ENCODE results near the gene SLC4A3.
"Not testable (repeated sequence)": the region's sequence is repeated elsewhere in the genome, so short reads cannot be mapped to it uniquely, and the experiment has no call there.

SLC4A3 gene

DNA sequence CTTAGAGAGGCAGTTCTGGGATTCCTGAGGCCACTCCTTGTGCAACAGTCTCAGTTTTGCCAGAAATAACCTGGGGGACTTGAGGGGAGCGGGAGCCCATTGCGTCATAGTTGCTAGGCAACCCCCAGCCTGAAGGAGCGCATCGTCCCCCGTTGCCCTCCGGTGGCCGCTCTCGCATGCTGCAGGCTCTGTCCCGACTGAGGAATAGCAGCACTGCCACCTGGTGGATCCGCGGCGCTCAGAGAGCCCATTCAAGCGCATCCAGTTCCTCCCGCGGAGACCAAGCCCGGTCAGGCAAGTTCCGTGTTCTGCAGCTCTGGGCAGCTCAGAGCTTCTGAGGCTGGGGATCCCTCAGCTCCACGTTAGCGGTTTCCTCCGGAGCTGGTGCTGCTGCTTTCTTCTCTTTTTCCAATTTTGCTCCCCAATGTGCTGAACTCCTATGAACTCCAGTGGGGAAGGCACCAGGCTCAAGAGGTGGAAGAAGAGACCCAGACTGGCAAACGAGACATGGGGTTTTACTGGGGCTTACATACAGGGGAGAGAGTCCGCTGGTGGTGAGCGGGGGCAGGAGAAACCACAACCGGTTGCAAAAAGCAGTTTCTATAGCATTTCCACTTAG lies 15.1 kb downstream of the SLC4A3 start:
- no peak overlapping the region for H3K27ac Mint-ChIP-seq
- DNase-seq, result peak; percentile 95
- peaks cover 35% of the 10 kb centered on the region for H3K27me3 Mint-ChIP-seq
- CTCF ChIA-PET, result interaction anchor here (0.7 to 5.6 kb wide), 16 partner anchors 9 to 240 kb away, joined by 3 to 72 read pairs (median 4); partner anchors contain the start of genes CHPF, OBSL1 and TMEM198
- H3K4me3 Mint-ChIP-seq, result no peak overlapping the region
- no peaks in the 10 kb centered on the region for H3K36me3 Mint-ChIP-seq
- no peaks in the 10 kb centered on the region for H3K9me3 Mint-ChIP-seq
- peaks cover 3% of the 10 kb centered on the region for H3K4me1 Mint-ChIP-seq

GRCh38 chr2:219643084-219643473 lies 15.6 kb downstream of the SLC4A3 start:
- Mint-ChIP-seq H3K9me3 (no peaks in the 10 kb centered on the region), H3K4me1 (peaks cover 3% of the 10 kb centered on the region), H3K4me3 (no peak overlapping the region), H3K36me3 (no peaks in the 10 kb centered on the region), H3K27ac (no peak overlapping the region), H3K27me3 (peaks cover 34% of the 10 kb centered on the region)
- CTCF ChIA-PET, result interaction anchor here (0.7 to 5.6 kb wide), 15 partner anchors 11 to 240 kb away, joined by 3 to 72 read pairs (median 4); partner anchors contain the start of genes CHPF, OBSL1 and TMEM198
- no peak for DNase-seq

GRCh38 chr2:219643788-219644398 lies 16.5 kb downstream of the SLC4A3 start:
- H3K27me3 Mint-ChIP-seq, result peaks cover 37% of the 10 kb centered on the region
- no peak overlapping the region for H3K27ac Mint-ChIP-seq
- H3K4me1 Mint-ChIP-seq, result peaks cover 3% of the 10 kb centered on the region
- CTCF ChIA-PET, result interaction anchor here (0.7 to 5.6 kb wide), 9 partner anchors 36 to 114 kb away, joined by 3 to 72 read pairs (median 6); partner anchors contain the start of genes CHPF, OBSL1 and TMEM198
- H3K9me3 Mint-ChIP-seq, result no peaks in the 10 kb centered on the region
- no peak overlapping the region for H3K4me3 Mint-ChIP-seq
- no peaks in the 10 kb centered on the region for H3K36me3 Mint-ChIP-seq
- DNase-seq, result no peak

GRCh38 chr2:219644801-219645480 lies 17.5 kb downstream of the SLC4A3 start:
- Mint-ChIP-seq H3K27ac (no peak overlapping the region), H3K36me3 (no peaks in the 10 kb centered on the region), H3K9me3 (no peaks in the 10 kb centered on the region), H3K27me3 (peaks cover 37% of the 10 kb centered on the region), H3K4me3 (no peak overlapping the region), H3K4me1 (peaks cover 3% of the 10 kb centered on the region)
- no peak for DNase-seq
- CTCF ChIA-PET, result interaction anchor here (0.7 to 5.6 kb wide), 6 partner anchors 35 to 115 kb away, joined by 3 to 72 read pairs (median 4); no protein-coding TSS in a partner anchor

DNA sequence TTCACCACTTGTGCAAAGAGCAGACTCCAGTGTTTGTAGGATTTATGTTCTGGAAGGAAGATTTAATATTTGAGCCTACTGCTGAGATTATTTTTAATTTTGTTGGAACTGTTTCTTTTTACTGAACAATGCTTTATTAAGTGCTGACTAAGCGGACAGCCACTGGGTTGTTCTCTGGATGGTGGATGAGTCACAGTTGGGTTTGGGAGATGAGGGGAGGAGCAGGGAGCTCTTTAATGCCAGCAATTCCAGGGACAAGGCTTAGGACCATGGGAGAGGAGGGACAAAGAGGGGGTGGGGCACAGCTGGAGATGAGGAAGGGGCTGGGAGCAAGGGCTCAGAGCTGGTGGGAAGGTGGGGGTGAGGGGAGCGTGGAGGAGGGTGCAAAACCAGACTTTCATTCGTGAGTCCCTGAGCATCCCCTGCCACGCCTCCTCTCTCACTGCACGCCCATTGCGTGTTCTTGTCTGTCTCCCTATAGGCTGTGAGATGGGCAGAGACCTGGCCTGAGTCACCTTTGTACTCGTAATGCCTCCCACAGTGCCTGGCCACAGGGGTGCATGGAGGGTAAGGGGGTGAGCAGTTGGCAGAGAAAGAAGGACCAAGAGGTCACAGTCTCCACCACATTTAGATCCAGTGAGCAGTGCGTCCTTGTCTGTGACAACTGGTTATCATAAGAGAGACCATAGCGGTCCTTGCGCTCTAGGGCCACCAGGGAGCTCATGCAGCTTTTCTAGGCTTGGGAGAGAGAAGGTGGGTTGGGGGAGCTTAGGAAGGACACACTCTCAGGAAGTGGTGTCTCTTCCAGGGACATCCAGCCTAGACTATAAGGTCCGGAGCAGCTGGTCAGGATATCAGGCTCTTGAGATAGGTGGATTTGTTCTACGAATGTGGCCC lies 18.4 kb downstream of the SLC4A3 start:
- H3K27ac Mint-ChIP-seq, result no peak overlapping the region
- CTCF ChIA-PET, result interaction anchor here (1.0 to 1.4 kb wide), 2 partner anchors 44 to 86 kb away, joined by 3 to 4 read pairs; no protein-coding TSS in a partner anchor

DNA sequence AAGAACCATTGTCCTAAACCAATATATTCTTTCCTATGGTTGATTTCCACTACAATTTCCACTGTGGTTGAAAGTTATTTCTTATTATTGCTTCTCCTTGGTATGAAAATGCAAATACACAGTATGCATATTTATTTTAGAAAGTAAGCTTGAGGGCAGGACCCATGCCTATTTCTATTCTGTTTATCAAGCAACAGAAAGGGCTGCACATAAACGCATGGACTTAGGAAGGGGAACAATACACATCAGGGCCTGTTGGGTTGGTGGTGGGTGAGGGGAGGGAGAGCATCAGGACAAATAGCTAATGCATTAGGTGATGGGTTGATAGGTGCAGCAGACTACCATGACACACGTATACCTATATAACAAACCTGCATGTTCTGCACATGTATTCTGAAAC lies 20.7 kb downstream of the SLC4A3 start:
- H3K27ac Mint-ChIP-seq, result no peak overlapping the region

More for the DNA sequence above, 18.4 kb downstream of the SLC4A3 start:
- Mint-ChIP-seq H3K4me3 (no peak overlapping the region), H3K4me1 (peaks cover 3% of the 10 kb centered on the region), H3K36me3 (no peaks in the 10 kb centered on the region), H3K9me3 (no peaks in the 10 kb centered on the region), H3K27me3 (peaks cover 41% of the 10 kb centered on the region)
- no peak for DNase-seq

DNA sequence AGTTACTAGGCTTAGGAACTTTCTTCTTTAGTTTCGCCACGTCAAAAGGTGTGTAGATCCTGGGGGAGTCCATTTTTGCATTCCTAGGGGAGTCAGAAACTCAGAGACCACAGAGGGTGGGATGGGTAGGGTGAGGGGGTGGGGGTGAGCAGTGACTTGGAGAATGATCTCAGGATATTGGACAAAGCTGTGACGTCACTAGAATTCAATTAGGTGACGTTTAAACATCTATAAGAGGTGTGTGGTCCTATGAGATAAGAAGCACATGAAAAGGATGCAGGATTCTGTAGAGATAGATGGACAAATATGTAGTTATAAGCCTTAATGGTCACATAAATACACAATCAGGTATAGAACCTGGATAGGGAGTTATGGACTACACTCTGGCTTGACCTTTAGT lies 21.5 kb downstream of the SLC4A3 start:
- H3K4me3 Mint-ChIP-seq, result no peak overlapping the region
- peaks cover 42% of the 10 kb centered on the region for H3K27me3 Mint-ChIP-seq

More for the DNA sequence above, 20.7 kb downstream of the SLC4A3 start:
- DNase-seq, result no peak
- CTCF ChIA-PET, result no interaction called here
- H3K4me3 Mint-ChIP-seq, result no peak overlapping the region
- H3K4me1 Mint-ChIP-seq, result no peaks in the 10 kb centered on the region
- peaks cover 38% of the 10 kb centered on the region for H3K27me3 Mint-ChIP-seq
- no peaks in the 10 kb centered on the region for H3K9me3 Mint-ChIP-seq
- no peaks in the 10 kb centered on the region for H3K36me3 Mint-ChIP-seq

GRCh38 chr2:219650426-219651248 lies 23.2 kb downstream of the SLC4A3 start:
- CTCF ChIA-PET, result interaction anchor here (0.9 to 1.4 kb wide), 3 partner anchors 9 to 110 kb away, joined by 4 to 7 read pairs (median 4); no protein-coding TSS in a partner anchor
- Mint-ChIP-seq H3K9me3 (no peaks in the 10 kb centered on the region), H3K27me3 (peaks cover 37% of the 10 kb centered on the region), H3K36me3 (no peaks in the 10 kb centered on the region), H3K27ac (no peak overlapping the region), H3K4me3 (no peak overlapping the region), H3K4me1 (no peaks in the 10 kb centered on the region)
- DNase-seq, result no peak

More for the DNA sequence above, 21.5 kb downstream of the SLC4A3 start:
- no peak for DNase-seq
- CTCF ChIA-PET, result no interaction called here
- no peaks in the 10 kb centered on the region for H3K9me3 Mint-ChIP-seq
- no peaks in the 10 kb centered on the region for H3K36me3 Mint-ChIP-seq
- no peaks in the 10 kb centered on the region for H3K4me1 Mint-ChIP-seq
- H3K27ac Mint-ChIP-seq, result no peak overlapping the region

DNA sequence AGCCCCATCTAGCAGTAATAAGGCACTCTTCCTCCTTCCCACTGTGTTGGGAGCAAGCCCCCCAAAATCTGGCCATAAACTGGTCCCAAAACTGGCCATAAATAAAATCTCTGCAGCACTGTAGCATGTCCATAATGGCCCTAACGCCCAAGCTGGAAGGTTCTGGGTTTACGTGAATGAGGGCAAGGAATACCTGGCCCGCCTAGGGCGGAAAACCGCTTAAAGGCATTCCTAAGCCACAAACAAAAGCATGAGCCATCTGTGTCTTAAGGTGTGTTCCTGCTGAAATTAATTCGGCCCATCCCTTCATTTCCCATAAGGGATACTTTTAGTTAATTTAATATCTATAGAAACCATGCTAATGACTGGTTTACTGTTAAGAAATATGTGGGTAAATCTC lies 24.2 kb downstream of the SLC4A3 start:
- not testable (repeated sequence) for DNase-seq, H3K4me1 Mint-ChIP-seq, H3K4me3 Mint-ChIP-seq, H3K36me3 Mint-ChIP-seq, H3K9me3 Mint-ChIP-seq, H3K27ac Mint-ChIP-seq
- CTCF ChIA-PET, result interaction anchor here (1.2 to 1.4 kb wide), 2 partner anchors 10 to 111 kb away, joined by 4 to 7 read pairs; no protein-coding TSS in a partner anchor
- H3K27me3 Mint-ChIP-seq, result peaks cover 37% of the 10 kb centered on the region

DNA sequence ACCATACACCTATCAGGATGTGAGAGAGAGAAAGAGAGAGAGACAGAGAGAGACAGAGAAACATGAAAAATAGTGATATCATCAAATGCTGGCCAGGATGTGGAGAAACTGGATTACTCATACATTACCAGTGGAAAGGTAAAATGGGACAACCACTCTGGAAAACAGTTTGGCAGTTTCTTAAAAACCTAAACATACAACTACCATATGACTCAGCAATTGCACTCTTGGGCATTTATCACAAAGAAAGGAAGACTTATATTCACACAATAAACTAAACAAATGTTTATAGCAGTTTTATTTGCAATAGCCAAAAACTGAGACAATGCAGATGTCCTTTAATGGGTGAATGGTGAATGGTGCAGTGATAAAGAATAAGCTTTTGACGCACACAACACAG lies 29.1 kb downstream of the SLC4A3 start:
- no peaks in the 10 kb centered on the region for H3K36me3 Mint-ChIP-seq
- DNase-seq, result no peak
- CTCF ChIA-PET, result no interaction called here
- peaks cover 29% of the 10 kb centered on the region for H3K27me3 Mint-ChIP-seq
- no peaks in the 10 kb centered on the region for H3K9me3 Mint-ChIP-seq
- no peaks in the 10 kb centered on the region for H3K4me1 Mint-ChIP-seq
- H3K4me3 Mint-ChIP-seq, result no peak overlapping the region
- no peak overlapping the region for H3K27ac Mint-ChIP-seq

DNA sequence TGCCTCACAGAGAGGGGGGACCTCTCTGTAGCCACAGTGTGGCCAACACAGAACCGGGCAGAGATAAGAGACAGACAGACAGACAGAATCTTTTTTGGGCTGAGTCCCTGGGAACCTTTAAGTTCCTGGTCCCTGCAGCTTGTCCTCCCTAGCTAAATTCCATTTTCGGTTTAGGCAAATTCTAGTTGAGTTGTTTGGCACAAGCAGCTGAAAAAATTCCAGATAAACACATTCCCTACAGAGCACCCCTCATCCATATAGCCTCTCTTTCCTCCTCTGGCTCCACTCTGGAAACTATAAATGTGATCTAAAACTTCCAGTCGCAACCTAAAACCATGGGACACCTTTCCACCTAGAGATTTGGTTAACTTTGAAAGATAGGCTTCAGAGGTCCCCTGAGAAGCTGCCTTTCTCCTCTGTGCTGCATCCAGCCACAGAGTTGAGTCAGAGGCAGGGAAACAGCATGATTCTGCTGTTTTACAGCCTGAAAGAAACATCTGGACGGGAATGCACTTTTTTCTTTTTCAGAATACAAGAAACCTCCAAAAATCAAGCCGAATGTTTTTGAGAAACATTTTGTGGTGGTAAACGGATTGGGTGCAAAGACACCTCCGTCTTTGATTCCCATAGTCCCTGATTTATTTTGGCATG lies 30.9 kb downstream of the SLC4A3 start:
- Mint-ChIP-seq H3K36me3 (no peaks in the 10 kb centered on the region), H3K27ac (no peak overlapping the region), H3K4me1 (no peaks in the 10 kb centered on the region), H3K27me3 (peaks cover 20% of the 10 kb centered on the region), H3K9me3 (no peaks in the 10 kb centered on the region), H3K4me3 (no peak overlapping the region)
- no peak for DNase-seq
- CTCF ChIA-PET, result no interaction called here

- H3K4me3 Mint-ChIP-seq, result no peak overlapping the region
- no peaks in the 10 kb centered on the region for H3K36me3 Mint-ChIP-seq
- no peaks in the 10 kb centered on the region for H3K9me3 Mint-ChIP-seq
- peaks cover 18% of the 10 kb centered on the region for H3K27me3 Mint-ChIP-seq
- no peak for DNase-seq
- no peak overlapping the region for H3K27ac Mint-ChIP-seq
- CTCF ChIA-PET, result interaction anchor here (2.2 kb wide), 1 partner anchor 118 kb away, joined by 6 read pairs; no protein-coding TSS in a partner anchor
- no peaks in the 10 kb centered on the region for H3K4me1 Mint-ChIP-seq
Measured at GRCh38 chr2:219658874-219659273, 31.4 kb downstream of the SLC4A3 start.
